ENCODE results near the gene VWA3B.

VWA3B gene

GRCh38 chr2:98212092-98213000 lies 125.4 kb downstream of the VWA3B start:
- H3K27ac ChIP-seq: no peak overlapping the region
- TF ChIP-seq CTCF (IDR thresholded peaks at IDR 0.05; ENCODE audit: low read depth, low read length, missing control alignments): no peak
- no peaks in the 10 kb centered on the region for H3K27me3 ChIP-seq (replicated peaks)
- no peaks in the 10 kb centered on the region for H3K36me3 ChIP-seq (replicated peaks)
- in situ Hi-C loops (cut with HindIII; ENCODE audit: low pct_ligation_motif_present, low sequenced_read_pairs): no loop called here
- DNase-seq: no peak
- H3K4me3 ChIP-seq (ENCODE audit: low read depth, low read length): no peak overlapping the region

DNA sequence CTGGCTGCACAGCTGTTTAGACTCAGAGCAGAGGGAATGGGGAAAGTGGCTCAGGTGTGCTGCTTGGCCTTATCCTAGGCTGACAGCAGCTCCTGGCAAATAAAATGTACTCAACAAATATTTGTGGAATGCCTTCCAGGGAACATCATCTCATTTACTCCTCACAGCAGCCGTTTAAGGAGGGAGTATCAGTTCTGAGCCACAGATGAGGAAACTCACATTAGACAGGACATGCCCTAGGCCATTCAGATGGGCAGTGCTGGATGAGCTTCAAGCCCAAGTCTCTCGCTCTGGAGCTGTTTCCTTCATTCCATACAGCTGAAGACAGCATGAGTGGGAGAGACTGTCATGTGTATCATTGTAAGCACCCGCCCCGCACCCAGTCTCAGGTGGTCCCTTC lies 129.6 kb downstream of the VWA3B start:
- no peak for DNase-seq
- Histone ChIP-seq H3K36me3 (replicated peaks) (no peaks in the 10 kb centered on the region), H3K27me3 (replicated peaks) (no peaks in the 10 kb centered on the region), H3K27ac (no peak overlapping the region), H3K4me3 (ENCODE audit: low read depth, low read length) (no peak overlapping the region)
- no peak for TF ChIP-seq CTCF (IDR thresholded peaks at IDR 0.05; ENCODE audit: low read depth, low read length, missing control alignments)
- in situ Hi-C loops (cut with HindIII; ENCODE audit: low pct_ligation_motif_present, low sequenced_read_pairs): no loop called here

DNA sequence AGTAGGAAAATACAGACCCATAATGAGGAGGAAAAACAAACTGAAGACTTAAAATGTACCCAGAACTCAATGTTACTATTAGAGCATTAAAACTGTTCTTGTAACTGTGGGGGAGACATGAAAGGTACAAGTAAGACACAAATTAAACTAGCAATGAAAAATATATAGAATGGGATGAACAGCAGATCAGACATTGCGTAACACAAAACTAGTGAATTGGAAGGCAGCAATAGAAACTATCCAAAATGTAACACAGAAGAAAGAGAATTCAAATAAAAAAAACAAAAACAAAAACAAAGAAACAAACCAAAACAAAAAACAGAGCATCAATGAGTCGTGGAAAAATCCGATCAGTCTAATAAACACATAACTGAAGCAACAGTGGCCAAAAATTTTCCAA lies 132.2 kb downstream of the VWA3B start:
- Histone ChIP-seq H3K27me3 (replicated peaks) (no peaks in the 10 kb centered on the region), H3K36me3 (replicated peaks) (no peaks in the 10 kb centered on the region), H3K4me3 (ENCODE audit: low read depth, low read length) (no peak overlapping the region), H3K27ac (no peak overlapping the region)
- no peak for DNase-seq
- TF ChIP-seq CTCF (IDR thresholded peaks at IDR 0.05; ENCODE audit: low read depth, low read length, missing control alignments): no peak
- in situ Hi-C loops (cut with HindIII; ENCODE audit: low pct_ligation_motif_present, low sequenced_read_pairs): no loop called here

GRCh38 chr2:98233941-98234340 lies 147.0 kb downstream of the VWA3B start:
- no peaks in the 10 kb centered on the region for H3K36me3 ChIP-seq (replicated peaks)
- no peaks in the 10 kb centered on the region for H3K27me3 ChIP-seq (replicated peaks)
- no peak overlapping the region for H3K4me3 ChIP-seq (ENCODE audit: low read depth, low read length)
- no peak overlapping the region for H3K27ac ChIP-seq
- no peak for TF ChIP-seq CTCF (IDR thresholded peaks at IDR 0.05; ENCODE audit: low read depth, low read length, missing control alignments)
- in situ Hi-C loops (cut with HindIII; ENCODE audit: low pct_ligation_motif_present, low sequenced_read_pairs): no loop called here
- no peak for DNase-seq

- no peak for DNase-seq
- no peaks in the 10 kb centered on the region for H3K36me3 ChIP-seq (replicated peaks)
- no peak overlapping the region for H3K4me3 ChIP-seq (ENCODE audit: low read depth, low read length)
- H3K27ac ChIP-seq: no peak overlapping the region
- no peaks in the 10 kb centered on the region for H3K27me3 ChIP-seq (replicated peaks)
- in situ Hi-C loops (cut with HindIII; ENCODE audit: low pct_ligation_motif_present, low sequenced_read_pairs): no loop called here
- TF ChIP-seq CTCF (IDR thresholded peaks at IDR 0.05; ENCODE audit: low read depth, low read length, missing control alignments): no peak
These were observed 147.8 kb downstream of the VWA3B start for GRCh38 chr2:98234776-98235175.

GRCh38 chr2:98236935-98237334 lies 150.0 kb downstream of the VWA3B start:
- H3K27me3 ChIP-seq (replicated peaks): no peaks in the 10 kb centered on the region
- no peaks in the 10 kb centered on the region for H3K36me3 ChIP-seq (replicated peaks)
- DNase-seq: no peak
- no peak overlapping the region for H3K27ac ChIP-seq
- no peak overlapping the region for H3K4me3 ChIP-seq (ENCODE audit: low read depth, low read length)
- in situ Hi-C loops (cut with HindIII; ENCODE audit: low pct_ligation_motif_present, low sequenced_read_pairs): no loop called here
- TF ChIP-seq CTCF (IDR thresholded peaks at IDR 0.05; ENCODE audit: low read depth, low read length, missing control alignments): no peak

Data from brain microvascular endothelial cell (primary cell).